CD1c-positive myeloid dendritic cell (primary cell): ENCODE results near the gene LAMTOR4.
"Not testable (repeated sequence)": the region's sequence is repeated elsewhere in the genome, so short reads cannot be mapped to it uniquely, and the experiment has no call there.

Experiments
- DNase-seq: peaks from one replicate; pipeline ENCODE4 v3.0.0-alpha.2; 2016; ENCODE audit errors: extremely low spot score

LAMTOR4 gene

GRCh38 chr7:100122568-100122967 lies 26.1 kb upstream of the LAMTOR4 start:
- no peak for DNase-seq

DNA sequence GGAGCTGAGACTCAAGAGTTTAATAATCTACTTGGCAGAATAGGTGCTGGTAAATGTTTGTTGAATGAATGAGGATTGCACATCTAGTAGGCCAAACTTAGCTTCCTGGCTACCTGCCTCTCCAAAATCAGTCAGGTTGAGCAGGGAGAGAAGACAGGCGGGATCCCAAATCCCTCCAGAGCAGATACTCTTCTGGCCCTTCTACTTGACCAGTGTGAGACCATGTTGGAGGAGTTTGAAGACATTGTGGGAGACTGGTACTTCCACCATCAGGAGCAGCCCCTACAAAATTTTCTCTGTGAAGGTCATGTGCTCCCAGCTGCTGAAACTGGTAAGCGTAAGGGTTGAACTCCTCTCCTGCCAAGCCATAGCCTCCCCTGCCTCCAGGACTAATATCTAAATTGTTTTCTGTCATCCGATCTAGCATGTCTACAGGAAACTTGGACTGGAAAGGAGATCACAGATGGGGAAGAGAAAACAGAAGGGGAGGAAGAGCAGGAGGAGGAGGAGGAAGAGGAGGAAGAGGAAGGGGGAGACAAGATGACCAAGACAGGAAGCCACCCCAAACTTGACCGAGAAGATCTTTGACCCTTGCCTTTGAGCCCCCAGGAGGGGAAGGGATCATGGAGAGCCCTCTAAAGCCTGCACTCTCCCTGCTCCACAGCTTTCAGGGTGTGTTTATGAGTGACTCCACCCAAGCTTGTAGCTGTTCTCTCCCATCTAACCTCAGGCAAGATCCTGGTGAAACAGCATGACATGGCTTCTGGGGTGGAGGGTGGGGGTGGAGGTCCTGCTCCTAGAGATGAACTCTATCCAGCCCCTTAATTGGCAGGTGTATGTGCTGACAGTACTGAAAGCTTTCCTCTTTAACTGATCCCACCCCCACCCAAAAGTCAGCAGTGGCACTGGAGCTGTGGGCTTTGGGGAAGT lies 24.2 kb upstream of the LAMTOR4 start:
- DNase-seq: no peak

DNA sequence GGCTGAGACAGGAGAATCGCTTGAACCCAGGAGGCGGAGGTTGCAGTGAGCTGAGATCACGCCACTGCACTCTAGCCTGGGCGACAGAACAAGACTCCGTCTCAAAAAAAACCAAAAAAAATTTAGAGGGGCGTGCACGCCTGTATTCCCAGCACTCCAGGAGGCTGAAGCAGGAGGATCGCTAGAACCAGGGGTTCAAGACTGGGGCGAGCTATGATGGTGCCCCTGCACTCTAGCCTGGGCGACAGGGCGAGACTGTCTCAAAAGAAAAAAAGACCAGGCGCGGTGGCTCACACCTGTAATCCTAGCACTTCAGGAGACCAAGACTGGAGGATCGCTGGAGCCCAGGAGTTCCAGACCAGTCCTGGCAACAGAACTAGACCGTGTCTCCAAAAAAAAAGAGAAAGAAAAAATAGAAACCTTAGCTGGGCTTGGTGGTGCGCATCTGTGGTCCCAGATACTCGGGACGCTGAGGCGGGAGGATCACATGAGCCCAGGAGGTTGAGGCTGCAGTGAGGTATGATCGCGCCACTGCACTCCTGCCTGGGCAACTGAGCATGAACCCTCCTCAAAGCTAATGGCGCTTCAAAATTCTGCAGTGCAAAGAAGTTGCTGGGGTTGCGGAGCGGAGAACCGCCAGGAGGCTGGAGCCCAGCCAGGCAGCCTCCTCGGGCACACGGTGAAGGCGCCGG lies 22.3 kb upstream of the LAMTOR4 start:
- no peak for DNase-seq

DNA sequence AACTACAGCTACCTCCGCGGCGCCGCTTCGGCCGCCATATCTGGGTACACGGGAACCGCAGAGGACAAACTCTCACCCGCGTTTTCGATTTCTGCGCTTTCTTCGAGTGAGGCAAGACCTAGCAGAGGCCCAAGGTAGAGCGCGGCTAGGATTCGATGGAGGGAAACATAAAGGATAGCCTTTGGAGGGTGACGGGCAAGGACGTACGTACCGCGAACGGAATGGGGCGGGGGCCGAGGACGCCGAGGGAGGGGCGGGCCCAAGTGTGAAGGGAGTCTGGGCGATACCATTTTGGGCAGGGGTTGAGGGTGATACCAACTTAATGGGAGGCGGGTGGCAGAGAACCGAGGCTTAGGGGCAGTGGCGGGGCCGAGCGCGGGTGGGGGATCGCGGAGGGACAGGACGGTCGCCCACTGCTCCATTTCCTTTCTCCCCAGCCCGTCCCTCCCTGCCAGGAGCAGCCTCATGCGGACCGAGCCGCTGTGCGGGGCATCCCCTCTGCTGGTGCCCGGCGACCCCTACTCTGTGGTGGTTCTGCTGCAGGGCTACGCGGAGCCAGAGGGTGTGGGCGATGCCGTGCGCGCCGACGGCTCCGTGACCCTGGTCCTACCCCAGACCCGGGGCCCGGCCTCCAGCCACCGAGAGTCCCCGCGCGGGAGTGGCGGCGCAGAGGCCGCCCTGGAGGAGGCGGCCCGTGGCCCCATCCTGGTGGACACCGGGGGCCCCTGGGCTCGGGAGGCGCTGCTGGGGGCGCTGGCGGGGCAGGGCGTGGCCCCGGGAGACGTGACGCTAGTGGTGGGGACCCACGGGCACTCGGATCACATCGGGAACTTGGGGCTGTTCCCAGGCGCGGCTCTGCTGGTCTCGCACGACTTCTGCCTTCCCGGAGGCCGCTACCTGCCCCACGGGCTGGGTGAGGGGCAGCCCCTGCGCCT lies 21.5 kb upstream of the LAMTOR4 start, which contains the start of gene MBLAC1:
Gene MBLAC1, plus strand, starts transcription at position 37 of the 935 bp plus-strand sequence. Its CDS starts 429 bp downstream, at position 466.
- DNase-seq: peak; percentile 94

DNA sequence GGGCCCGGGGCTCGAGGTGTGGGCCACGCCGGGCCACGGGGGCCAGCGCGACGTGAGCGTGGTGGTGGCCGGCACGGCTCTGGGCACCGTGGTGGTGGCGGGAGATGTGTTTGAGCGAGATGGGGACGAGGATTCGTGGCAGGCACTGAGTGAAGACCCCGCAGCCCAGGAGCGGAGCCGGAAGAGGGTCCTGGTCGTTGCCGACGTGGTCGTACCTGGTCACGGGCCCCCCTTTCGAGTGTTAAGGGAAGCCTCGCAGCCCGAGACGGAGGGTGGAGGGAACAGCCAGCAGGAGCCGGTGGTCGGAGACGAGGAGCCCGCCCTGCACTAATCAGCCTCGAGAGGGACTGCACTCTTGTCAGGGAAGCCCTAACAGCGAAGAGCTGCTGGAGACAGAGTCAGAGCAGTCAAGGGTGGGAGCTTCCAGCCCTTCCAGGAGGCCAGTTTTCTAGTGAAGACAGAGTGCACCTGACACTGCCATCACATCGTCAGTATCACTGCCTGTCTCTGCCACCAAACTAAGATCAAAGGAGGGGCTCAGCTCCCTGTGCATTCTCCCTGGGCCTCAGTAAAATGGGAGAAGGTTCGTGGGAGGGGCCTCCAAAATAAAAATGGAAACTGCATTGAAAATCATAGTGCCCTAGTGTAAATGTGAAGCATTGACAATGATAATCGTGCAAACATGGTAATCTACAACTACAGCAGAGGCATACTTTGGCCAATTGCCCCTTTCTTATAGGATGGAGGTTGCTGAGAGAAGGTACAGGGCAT lies 20.7 kb upstream of the LAMTOR4 start:
- DNase-seq: no peak

DNA sequence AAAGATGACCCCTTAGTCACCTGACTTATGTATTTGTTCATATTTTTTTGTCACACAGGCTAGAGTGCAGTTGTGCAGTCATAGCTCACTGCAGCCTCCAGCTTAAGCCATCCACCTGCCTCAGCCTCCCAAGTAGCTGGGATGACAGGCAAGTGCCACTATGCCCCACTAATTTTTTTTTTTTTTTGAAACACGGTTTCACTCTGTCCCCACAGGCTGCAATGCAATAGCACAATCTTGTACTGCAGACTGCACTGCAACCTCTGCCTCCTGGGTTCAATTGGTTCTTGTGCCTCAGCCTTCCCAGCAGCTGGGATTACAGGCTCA lies 20.1 kb upstream of the LAMTOR4 start:
- DNase-seq: no peak

- not testable (repeated sequence) for DNase-seq
Observed at GRCh38 chr7:100130220-100130607, 18.5 kb upstream of the LAMTOR4 start.

DNA sequence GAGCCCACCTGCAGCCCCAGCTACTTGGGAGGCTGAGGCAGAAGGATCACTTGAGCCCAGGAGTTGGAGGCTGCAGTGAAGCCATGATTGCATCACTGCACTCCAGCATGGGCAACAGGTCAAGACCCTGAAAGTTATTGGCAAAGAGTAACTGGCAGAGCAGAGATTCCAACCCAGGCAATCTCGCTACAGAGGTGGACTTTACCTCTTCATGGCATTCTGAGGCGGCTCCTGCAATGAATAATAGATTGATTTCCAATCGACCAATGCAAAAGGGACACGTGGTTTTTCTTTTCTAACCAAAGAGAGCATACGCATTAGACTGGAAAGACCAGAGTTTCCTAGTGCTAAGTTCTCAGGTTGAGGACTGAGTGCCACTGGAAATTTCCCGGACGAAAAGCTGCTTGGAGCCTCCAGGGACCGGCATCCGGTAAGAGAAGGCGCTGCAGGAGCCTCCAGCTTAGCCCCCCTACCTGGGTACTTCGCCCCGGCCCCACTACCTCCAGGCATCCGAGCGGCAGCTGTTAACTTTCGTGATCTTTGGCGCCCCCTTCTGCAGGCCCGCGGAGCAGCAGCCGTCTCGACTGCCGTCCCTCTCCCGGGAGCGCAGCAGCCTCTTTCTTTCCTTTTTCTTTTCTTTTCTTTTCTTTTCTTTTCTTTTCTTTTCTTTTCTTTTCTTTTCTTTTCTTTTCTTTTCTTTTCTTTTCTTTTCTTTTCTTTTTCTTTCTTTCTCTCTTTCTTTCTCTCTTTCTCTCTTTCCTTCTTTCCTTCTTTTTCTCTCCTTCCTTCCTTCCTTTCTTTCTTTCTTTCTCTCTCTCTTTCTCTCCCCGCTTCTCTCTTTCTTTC lies 17.9 kb upstream of the LAMTOR4 start:
- peak; percentile 80 for DNase-seq

DNA sequence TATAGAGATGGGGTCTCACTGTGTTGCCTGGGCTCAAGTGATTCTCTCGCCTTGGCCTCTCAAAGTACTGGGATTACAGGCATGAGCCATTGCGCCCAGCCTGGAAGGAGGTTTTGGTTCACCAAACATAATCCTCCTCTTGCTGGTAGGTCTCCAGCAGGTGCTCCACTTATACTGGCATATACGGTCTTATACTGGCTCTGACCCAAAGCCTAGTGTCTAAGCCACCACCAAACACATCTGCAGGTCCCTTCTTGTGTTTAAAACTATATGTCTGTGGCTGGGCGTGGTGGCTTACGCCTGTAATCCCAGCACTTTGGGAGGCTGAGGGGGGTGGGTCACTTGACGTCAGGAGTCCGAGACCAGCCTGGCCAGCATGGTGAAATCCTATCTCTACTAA lies 16.6 kb upstream of the LAMTOR4 start:
- DNase-seq: no peak

- DNase-seq: peak; percentile 75
Observed at GRCh38 chr7:100132697-100133151, 16.0 kb upstream of the LAMTOR4 start.

DNA sequence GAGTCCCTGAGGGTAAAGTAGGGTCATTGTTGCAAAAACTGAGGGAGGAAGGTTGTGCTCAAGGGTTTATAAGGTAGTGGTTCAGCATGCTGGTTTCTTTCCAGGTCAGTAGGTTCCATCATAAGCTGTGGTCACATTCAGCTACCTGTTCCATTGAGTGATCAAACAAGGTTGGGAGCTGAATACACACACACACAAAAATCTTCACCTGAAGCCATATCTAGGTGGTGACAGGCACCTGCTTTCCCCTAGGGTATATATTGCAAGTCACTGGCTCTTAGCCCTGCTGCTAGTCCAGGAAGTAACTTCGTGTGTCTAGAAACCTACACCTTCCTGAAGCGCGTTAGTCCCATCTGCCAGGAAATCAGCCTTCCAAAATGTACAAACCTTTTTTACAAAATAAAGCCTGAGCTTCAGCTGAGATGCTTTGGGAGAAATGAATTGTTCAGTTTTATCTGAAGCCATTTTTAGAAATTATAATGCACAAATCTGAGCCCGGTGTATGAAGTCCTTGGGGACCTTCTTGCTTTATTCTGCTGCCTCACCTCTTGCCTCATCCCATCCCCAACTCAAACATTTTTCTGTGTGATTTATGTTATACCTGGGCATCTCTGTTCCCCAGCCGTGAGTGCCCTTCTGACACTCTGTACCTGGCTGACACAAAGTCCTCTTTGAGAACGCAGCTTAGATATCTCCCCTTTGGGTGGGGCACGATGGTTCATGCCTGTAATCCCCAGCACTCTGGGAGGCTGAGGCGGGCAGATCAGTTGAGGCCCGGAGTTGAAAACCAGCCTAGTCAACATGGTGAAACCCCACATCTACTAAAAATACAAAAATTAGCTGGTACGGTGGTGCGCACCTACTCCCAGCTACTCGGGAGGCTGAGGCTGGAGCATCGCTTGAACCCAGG lies 10.6 kb upstream of the LAMTOR4 start:
- no peak for DNase-seq

DNA sequence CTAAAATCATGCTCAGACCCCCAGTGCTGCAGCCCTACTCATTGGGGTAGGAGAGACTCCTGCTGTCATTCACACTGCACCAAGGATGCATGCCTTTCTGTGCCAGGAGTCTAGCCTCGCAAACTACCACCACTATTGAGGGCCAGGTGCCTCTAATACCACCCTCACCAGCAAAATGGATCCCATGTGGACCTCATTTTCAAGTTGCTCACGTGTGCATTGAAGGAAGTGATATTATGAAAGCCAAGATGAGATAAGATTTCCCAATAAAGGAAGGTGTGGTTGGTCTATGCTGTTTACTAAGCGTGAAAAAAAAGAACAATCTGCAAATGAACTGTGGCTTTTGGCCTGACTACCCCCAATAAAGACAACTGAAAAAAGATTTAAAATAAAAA lies 7.2 kb upstream of the LAMTOR4 start:
- DNase-seq: no peak

- DNase-seq: no peak
Observed at GRCh38 chr7:100142461-100142860, 6.3 kb upstream of the LAMTOR4 start.

DNA sequence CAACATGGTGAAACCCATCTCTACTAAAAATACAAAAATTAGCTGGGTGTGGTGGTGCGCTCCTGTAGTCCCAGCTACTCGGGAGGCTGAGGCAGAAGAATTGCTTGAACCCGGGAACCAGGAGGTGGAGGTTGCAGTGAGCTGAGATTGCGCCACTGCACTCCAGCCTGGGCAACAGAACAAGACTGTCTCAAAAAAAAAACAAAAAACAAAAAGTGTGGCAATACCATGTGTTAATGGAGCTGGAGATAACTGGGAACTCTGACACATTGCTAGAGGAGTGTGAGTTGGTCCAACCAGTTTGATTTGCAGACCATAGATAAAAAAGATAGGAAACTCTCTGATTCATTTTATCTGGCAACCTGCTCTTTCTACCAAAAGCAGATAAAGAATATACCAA lies 2.4 kb upstream of the LAMTOR4 start:
- not testable (repeated sequence) for DNase-seq

DNA sequence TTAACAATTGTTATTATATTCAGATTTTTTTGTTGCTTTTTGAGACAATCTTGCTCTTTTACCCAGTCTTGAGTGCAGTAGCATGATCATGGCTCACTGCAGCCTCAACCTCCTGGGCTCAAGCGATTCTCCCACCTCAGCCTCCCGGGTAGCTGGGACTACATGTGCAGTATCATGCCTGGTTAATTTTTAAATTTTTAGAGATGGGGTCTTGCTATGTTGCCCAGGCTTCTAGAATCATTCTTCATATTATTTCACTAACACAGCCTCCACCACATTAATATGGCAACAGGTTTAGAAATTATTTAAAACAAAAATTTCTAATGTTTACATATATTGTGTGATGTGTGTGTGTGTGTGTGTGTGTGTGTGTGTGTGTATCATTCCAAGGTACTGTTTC lies 1.4 kb upstream of the LAMTOR4 start:
- DNase-seq: no peak

DNA sequence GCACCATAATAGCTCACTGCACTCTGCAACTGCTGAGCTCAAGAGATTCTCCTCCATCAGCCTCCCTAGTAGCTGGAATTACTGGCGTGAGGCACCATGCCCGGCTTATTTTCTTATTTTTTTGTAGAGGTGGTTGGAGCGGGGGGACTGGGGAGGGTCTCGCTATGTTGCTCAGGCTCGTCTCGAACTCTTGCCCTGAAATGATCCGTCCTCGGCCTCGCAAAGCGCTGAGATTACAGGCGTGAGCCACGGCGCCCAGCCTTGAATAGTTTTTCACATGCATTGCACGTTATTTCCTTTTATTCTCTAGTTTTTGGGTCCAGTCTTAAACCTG lies 526 bp upstream of the LAMTOR4 start:
- DNase-seq: no peak

- peak; percentile 72 for DNase-seq
Observed at GRCh38 chr7:100152404-100152803, 3.7 kb downstream of the LAMTOR4 start.

- no peak for DNase-seq
Observed at GRCh38 chr7:100152937-100153666, 4.4 kb downstream of the LAMTOR4 start.
